Mesenteric fat pad (tissue), 1 donor: ENCODE data around the gene TRIM10. TPM values are rescaled to one million over a fixed set of nuclear protein-coding genes. Genes with fewer than 3 reads are reported as not detected.
"Not testable (repeated sequence)": the region's sequence is repeated elsewhere in the genome, so short reads cannot be mapped to it uniquely, and the experiment has no call there.

Experiments
- DNase-seq: peaks from one replicate; pipeline ENCODE4 v3.0.0-alpha.2; 2020; ENCODE audit warnings: low spot score
- total RNA-seq: library from RNA; stranded (reverse); fragmentation: NEBNext Ultra II Directional; extraction: Animal tissue kit (Norgen Biotek cat#: 25700); gene quantifications from one replicate; pipeline ENCODE4 v1.2.1, GENCODE V29; 2021
- donor health status: DM: yes; HTN: yes; CAD: no.

TRIM10 gene
- total RNA-seq, 1 donor from 2014 or later = not detected

GRCh38 chr6:30154709-30155519, 6.1 kb downstream of the TRIM10 start:
- no peak for DNase-seq

- DNase-seq = no peak
Observed at GRCh38 chr6:30154061-30154460, 7.0 kb downstream of the TRIM10 start.

- no peak for DNase-seq
Observed at GRCh38 chr6:30152910-30153610, 8.0 kb downstream of the TRIM10 start.

- DNase-seq = no peak
Observed at GRCh38 chr6:30152016-30152673, 8.9 kb downstream of the TRIM10 start.

GRCh38 chr6:30151580-30151979, 9.4 kb downstream of the TRIM10 start:
- no peak for DNase-seq

- no peak for DNase-seq
Observed at GRCh38 chr6:30150671-30151395, 10.2 kb downstream of the TRIM10 start.

GRCh38 chr6:30149858-30150550, 11.0 kb downstream of the TRIM10 start:
- no peak for DNase-seq

GRCh38 chr6:30149234-30149633, 11.8 kb downstream of the TRIM10 start:
- no peak for DNase-seq

- DNase-seq = no peak
Observed at GRCh38 chr6:30147096-30147495, 13.9 kb downstream of the TRIM10 start.

- no peak for DNase-seq
Observed at GRCh38 chr6:30145818-30146217, 15.2 kb downstream of the TRIM10 start.

GRCh38 chr6:30144811-30145210, 16.2 kb downstream of the TRIM10 start:
- DNase-seq = no peak

GRCh38 chr6:30143780-30144179, 17.2 kb downstream of the TRIM10 start:
- DNase-seq = no peak

- DNase-seq = no peak
Observed at GRCh38 chr6:30142665-30143064, 18.3 kb downstream of the TRIM10 start.

GRCh38 chr6:30140240-30140639, 20.8 kb downstream of the TRIM10 start:
- not testable (repeated sequence) for DNase-seq

GRCh38 chr6:30136570-30137286, 24.3 kb downstream of the TRIM10 start:
- DNase-seq = no peak

GRCh38 chr6:30135757-30136156, 25.3 kb downstream of the TRIM10 start, which contains the start of gene TRIM40:
TSS of gene TRIM40 (plus strand) at chr6:30136140. CDS start at chr6:30137037, 897 bp downstream.
- DNase-seq = no peak

GRCh38 chr6:30135147-30135546, 25.9 kb downstream of the TRIM10 start:
- DNase-seq = no peak

- DNase-seq = no peak
Observed at GRCh38 chr6:30131947-30132497, 29.0 kb downstream of the TRIM10 start.
